ENCODE results near the gene MED13.
"Not testable (repeated sequence)": the region's sequence is repeated elsewhere in the genome, so short reads cannot be mapped to it uniquely, and the experiment has no call there.

DNA sequence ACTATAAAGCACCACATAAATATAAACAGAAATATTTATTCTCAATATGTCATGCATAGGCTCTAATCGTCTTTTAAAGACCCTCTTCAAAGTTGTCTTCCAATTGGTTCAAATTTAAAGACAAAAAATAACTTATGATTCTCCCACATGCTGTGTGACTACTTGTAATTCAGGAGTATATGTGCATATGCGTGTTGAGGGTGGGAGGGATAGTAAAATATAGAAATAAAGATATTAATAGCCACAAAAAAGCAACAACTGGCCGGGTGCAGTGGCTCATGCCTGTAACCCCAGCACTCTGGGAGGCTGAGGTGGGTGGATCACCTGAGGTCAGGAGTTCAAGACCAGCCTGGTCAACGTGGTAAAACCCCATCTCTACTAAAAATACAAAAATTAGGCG, 170.8 kb downstream of the MED13 start:
- TF ChIP-seq, protein P1, sequence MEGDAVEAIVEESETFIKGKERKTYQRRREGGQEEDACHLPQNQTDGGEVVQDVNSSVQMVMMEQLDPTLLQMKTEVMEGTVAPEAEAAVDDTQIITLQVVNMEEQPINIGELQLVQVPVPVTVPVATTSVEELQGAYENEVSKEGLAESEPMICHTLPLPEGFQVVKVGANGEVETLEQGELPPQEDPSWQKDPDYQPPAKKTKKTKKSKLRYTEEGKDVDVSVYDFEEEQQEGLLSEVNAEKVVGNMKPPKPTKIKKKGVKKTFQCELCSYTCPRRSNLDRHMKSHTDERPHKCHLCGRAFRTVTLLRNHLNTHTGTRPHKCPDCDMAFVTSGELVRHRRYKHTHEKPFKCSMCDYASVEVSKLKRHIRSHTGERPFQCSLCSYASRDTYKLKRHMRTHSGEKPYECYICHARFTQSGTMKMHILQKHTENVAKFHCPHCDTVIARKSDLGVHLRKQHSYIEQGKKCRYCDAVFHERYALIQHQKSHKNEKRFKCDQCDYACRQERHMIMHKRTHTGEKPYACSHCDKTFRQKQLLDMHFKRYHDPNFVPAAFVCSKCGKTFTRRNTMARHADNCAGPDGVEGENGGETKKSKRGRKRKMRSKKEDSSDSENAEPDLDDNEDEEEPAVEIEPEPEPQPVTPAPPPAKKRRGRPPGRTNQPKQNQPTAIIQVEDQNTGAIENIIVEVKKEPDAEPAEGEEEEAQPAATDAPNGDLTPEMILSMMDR (IDR thresholded peaks at IDR 0.05) = not testable (repeated sequence)
- TF ChIP-seq POLR2A (IDR thresholded peaks at IDR 0.05) = not testable (repeated sequence)
